Measurements from ENCODE around the gene NXN.
"Not testable (repeated sequence)": the region's sequence is repeated elsewhere in the genome, so short reads cannot be mapped to it uniquely, and the experiment has no call there.

The NXN gene

DNA sequence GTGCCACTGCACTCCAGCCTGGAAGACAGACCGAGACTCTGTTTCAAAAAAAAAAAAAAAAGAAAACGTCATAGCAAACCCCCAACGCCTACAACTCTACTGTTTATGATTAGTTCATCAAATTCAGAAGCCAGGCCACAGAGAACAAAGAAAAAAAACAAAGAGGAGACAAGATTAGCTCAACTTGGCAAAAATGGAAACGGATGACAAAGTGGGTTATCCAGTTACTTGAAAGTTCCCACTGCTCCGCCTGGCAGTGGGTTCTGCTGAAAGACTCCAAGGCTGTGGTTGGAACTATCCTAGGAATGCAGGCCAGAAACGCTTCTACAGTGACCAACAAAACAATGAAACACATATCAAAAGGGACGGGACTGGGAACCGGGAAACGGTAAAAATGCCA lies 144.3 kb downstream of the NXN start:
- no peaks in the 10 kb centered on the region for H3F3A ChIP-seq (ENCODE audit: control insufficient read depth, insufficient read depth)
- H3K27ac ChIP-seq (ENCODE audit: low read depth, low read length), result no peak overlapping the region
- no peak overlapping the region for H3K4me2 ChIP-seq (ENCODE audit: low read length)
- no peak overlapping the region for H3K4me3 ChIP-seq (ENCODE audit: low read length)
- TF ChIP-seq, protein P1, sequence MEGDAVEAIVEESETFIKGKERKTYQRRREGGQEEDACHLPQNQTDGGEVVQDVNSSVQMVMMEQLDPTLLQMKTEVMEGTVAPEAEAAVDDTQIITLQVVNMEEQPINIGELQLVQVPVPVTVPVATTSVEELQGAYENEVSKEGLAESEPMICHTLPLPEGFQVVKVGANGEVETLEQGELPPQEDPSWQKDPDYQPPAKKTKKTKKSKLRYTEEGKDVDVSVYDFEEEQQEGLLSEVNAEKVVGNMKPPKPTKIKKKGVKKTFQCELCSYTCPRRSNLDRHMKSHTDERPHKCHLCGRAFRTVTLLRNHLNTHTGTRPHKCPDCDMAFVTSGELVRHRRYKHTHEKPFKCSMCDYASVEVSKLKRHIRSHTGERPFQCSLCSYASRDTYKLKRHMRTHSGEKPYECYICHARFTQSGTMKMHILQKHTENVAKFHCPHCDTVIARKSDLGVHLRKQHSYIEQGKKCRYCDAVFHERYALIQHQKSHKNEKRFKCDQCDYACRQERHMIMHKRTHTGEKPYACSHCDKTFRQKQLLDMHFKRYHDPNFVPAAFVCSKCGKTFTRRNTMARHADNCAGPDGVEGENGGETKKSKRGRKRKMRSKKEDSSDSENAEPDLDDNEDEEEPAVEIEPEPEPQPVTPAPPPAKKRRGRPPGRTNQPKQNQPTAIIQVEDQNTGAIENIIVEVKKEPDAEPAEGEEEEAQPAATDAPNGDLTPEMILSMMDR (IDR thresholded peaks at IDR 0.05; ENCODE audit: low read depth, low read length, poor library complexity, severe bottlenecking), result no peak
- no peak for TF ChIP-seq EZH2phosphoT487 (IDR thresholded peaks at IDR 0.05; ENCODE audit: borderline replicate concordance, low read length)
- no peaks in the 10 kb centered on the region for H3K79me2 ChIP-seq (ENCODE audit: control insufficient read depth, low read length)
- no peaks in the 10 kb centered on the region for H3K4me1 ChIP-seq (ENCODE audit: control insufficient read depth, low read length)
- H4K20me1 ChIP-seq (ENCODE audit: control insufficient read depth, insufficient read depth, low read depth, low read length), result no peaks in the 10 kb centered on the region
- no peaks in the 10 kb centered on the region for H3K36me3 ChIP-seq (ENCODE audit: control insufficient read depth, low read length)
- H3K27me3 ChIP-seq (ENCODE audit: control insufficient read depth, low read length), result no peaks in the 10 kb centered on the region
- H3K9me3 ChIP-seq (ENCODE audit: control insufficient read depth, insufficient read depth, low read length), result no peaks in the 10 kb centered on the region
- no peaks in the 10 kb centered on the region for H3K9me2 ChIP-seq (replicated peaks; ENCODE audit: control insufficient read depth, low read length)

DNA sequence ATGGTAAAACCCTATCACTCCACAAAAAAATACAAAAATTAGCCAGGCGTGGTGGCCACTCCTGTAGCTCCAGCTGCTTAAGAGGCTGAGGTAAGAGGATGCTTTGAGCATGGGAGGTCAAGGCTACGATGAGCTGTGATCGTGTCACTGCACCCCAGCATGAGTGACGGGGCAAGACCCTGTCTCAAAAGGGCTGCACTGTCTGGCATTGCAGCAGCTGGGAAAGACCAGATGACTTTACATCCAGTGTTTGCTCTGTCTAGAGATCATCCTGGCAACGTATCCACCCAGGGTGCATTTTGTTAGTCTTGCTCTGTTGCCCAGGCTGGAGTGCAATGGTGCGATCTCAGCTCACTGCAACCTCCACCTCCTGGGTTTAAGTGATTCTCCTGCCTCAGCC lies 145.4 kb downstream of the NXN start:
- H3K9me3 ChIP-seq (ENCODE audit: control insufficient read depth, insufficient read depth, low read length), result no peaks in the 10 kb centered on the region
- H4K20me1 ChIP-seq (ENCODE audit: control insufficient read depth, insufficient read depth, low read depth, low read length), result no peaks in the 10 kb centered on the region
- H3K4me3 ChIP-seq (ENCODE audit: low read length), result no peak overlapping the region
- H3F3A ChIP-seq (ENCODE audit: control insufficient read depth, insufficient read depth), result no peaks in the 10 kb centered on the region
- no peaks in the 10 kb centered on the region for H3K4me1 ChIP-seq (ENCODE audit: control insufficient read depth, low read length)
- no peak for TF ChIP-seq EZH2phosphoT487 (IDR thresholded peaks at IDR 0.05; ENCODE audit: borderline replicate concordance, low read length)
- TF ChIP-seq, protein P1 (IDR thresholded peaks at IDR 0.05; ENCODE audit: low read depth, low read length, poor library complexity, severe bottlenecking), result no peak
- no peaks in the 10 kb centered on the region for H3K36me3 ChIP-seq (ENCODE audit: control insufficient read depth, low read length)
- no peak overlapping the region for H3K4me2 ChIP-seq (ENCODE audit: low read length)
- no peaks in the 10 kb centered on the region for H3K79me2 ChIP-seq (ENCODE audit: control insufficient read depth, low read length)
- no peaks in the 10 kb centered on the region for H3K9me2 ChIP-seq (replicated peaks; ENCODE audit: control insufficient read depth, low read length)
- H3K27ac ChIP-seq (ENCODE audit: low read depth, low read length), result no peak overlapping the region
- H3K27me3 ChIP-seq (ENCODE audit: control insufficient read depth, low read length), result no peaks in the 10 kb centered on the region

DNA sequence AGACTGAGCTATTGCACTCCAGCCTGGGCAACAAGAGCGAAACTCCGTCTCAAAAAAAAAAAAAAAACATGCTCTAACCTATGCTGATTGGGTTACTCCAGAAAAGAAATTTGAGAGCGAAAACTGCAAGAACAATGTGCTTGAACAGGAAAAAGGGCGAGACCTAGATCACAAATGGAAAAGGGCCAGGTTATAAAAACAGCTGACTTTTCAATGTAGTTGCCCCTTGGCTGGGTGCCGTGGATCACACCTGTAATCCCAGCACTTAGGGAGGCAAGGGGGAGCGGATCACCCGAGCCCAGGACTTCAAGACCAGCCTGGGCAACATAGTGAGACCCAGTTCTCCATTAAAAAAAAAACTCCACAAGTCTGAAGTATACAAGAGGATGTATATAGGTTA lies 148.6 kb downstream of the NXN start:
- TF ChIP-seq, protein P1 (IDR thresholded peaks at IDR 0.05; ENCODE audit: low read depth, low read length, poor library complexity, severe bottlenecking), result no peak
- no peak for TF ChIP-seq EZH2phosphoT487 (IDR thresholded peaks at IDR 0.05; ENCODE audit: borderline replicate concordance, low read length)
- no peaks in the 10 kb centered on the region for H3K9me2 ChIP-seq (replicated peaks; ENCODE audit: control insufficient read depth, low read length)
- H3K36me3 ChIP-seq (ENCODE audit: control insufficient read depth, low read length), result no peaks in the 10 kb centered on the region
- no peak overlapping the region for H3K27ac ChIP-seq (ENCODE audit: low read depth, low read length)
- H3K79me2 ChIP-seq (ENCODE audit: control insufficient read depth, low read length), result no peaks in the 10 kb centered on the region
- H4K20me1 ChIP-seq (ENCODE audit: control insufficient read depth, insufficient read depth, low read depth, low read length), result no peaks in the 10 kb centered on the region
- no peaks in the 10 kb centered on the region for H3K9me3 ChIP-seq (ENCODE audit: control insufficient read depth, insufficient read depth, low read length)
- no peaks in the 10 kb centered on the region for H3F3A ChIP-seq (ENCODE audit: control insufficient read depth, insufficient read depth)
- H3K4me1 ChIP-seq (ENCODE audit: control insufficient read depth, low read length), result no peaks in the 10 kb centered on the region
- H3K27me3 ChIP-seq (ENCODE audit: control insufficient read depth, low read length), result no peaks in the 10 kb centered on the region
- H3K4me3 ChIP-seq (ENCODE audit: low read length), result no peak overlapping the region
- no peak overlapping the region for H3K4me2 ChIP-seq (ENCODE audit: low read length)

DNA sequence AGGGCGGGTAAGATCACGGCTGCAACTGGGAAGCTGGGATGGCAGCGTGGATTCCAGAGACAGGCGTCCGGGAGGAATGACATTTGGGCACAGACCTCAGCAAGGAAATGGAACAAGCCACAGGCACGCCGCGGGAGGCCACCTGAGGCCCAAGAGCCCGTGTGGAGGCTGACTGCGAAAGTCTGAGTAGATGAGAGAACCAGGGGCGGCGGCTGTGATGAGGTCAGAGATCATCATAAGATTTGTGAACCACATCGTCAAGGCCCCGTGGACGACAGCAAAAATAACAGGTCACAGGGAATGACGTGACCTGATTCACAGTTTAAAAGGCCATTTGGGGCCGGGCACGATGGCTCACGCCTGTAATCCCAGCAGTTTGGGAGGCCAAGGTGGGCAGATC lies 149.2 kb downstream of the NXN start:
- H3K9me3 ChIP-seq (ENCODE audit: control insufficient read depth, insufficient read depth, low read length), result no peaks in the 10 kb centered on the region
- H3K4me3 ChIP-seq (ENCODE audit: low read length), result no peak overlapping the region
- TF ChIP-seq, protein P1 (IDR thresholded peaks at IDR 0.05; ENCODE audit: low read depth, low read length, poor library complexity, severe bottlenecking), result no peak
- TF ChIP-seq EZH2phosphoT487 (IDR thresholded peaks at IDR 0.05; ENCODE audit: borderline replicate concordance, low read length), result no peak
- no peaks in the 10 kb centered on the region for H3K4me1 ChIP-seq (ENCODE audit: control insufficient read depth, low read length)
- H3K9me2 ChIP-seq (replicated peaks; ENCODE audit: control insufficient read depth, low read length), result no peaks in the 10 kb centered on the region
- H3K27me3 ChIP-seq (ENCODE audit: control insufficient read depth, low read length), result no peaks in the 10 kb centered on the region
- no peaks in the 10 kb centered on the region for H3F3A ChIP-seq (ENCODE audit: control insufficient read depth, insufficient read depth)
- no peaks in the 10 kb centered on the region for H3K79me2 ChIP-seq (ENCODE audit: control insufficient read depth, low read length)
- no peaks in the 10 kb centered on the region for H4K20me1 ChIP-seq (ENCODE audit: control insufficient read depth, insufficient read depth, low read depth, low read length)
- H3K27ac ChIP-seq (ENCODE audit: low read depth, low read length), result no peak overlapping the region
- no peaks in the 10 kb centered on the region for H3K36me3 ChIP-seq (ENCODE audit: control insufficient read depth, low read length)
- no peak overlapping the region for H3K4me2 ChIP-seq (ENCODE audit: low read length)

DNA sequence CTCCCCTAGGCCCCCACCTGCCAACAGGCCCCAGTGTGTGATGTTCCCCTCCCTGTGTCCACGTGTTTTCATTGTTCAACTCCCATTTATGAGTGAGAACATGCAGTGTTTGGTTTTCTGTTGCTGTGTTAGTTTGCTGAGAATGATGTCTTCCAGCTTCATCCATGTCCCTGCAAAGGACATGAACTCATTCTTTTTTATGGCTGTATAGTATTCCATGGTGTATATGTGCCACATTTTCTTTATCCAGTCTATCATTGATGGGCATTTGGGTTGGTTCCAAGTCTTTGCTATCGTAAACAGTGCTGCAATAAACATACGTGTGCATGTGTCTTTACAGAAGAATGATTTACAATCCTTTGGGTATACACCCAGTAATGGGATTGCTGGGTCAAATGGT lies 150.0 kb downstream of the NXN start:
- H3K79me2 ChIP-seq (ENCODE audit: control insufficient read depth, low read length); H3K4me3 ChIP-seq (ENCODE audit: low read length); H3K27me3 ChIP-seq (ENCODE audit: control insufficient read depth, low read length); H3K9me2 ChIP-seq (replicated peaks; ENCODE audit: control insufficient read depth, low read length); H3K4me2 ChIP-seq (ENCODE audit: low read length); H3K4me1 ChIP-seq (ENCODE audit: control insufficient read depth, low read length); H3K9me3 ChIP-seq (ENCODE audit: control insufficient read depth, insufficient read depth, low read length); H3K27ac ChIP-seq (ENCODE audit: low read depth, low read length); H3F3A ChIP-seq (ENCODE audit: control insufficient read depth, insufficient read depth); H3K36me3 ChIP-seq (ENCODE audit: control insufficient read depth, low read length); H4K20me1 ChIP-seq (ENCODE audit: control insufficient read depth, insufficient read depth, low read depth, low read length): not testable (repeated sequence)
